ENCODE measurements around the gene ZNF273.
"Not testable (repeated sequence)": the region's sequence is repeated elsewhere in the genome, so short reads cannot be mapped to it uniquely, and the experiment has no call there.

The ZNF273 gene

DNA sequence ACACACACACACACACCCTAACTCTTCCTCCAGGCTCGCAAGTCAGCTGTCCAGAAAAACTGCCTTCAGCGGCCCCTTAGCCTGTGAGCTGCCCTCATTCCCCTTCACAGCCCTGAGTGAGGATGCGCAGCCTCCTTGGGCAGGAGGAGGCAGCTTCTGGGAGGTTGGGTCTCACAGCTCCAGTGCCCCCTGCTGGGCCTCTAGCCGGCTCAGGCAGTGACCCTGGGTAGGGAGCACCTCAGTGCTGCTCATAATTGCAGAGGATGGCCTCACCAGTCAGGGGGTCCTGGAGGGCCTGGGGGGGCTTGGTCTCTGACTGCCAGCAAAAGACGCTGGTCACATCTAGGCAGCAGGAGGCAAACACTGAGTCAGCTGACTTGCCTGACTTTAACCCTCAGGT, 43.7 kb downstream of the ZNF273 start:
- DNase-seq (ENCODE audit: low read depth) = no peak

DNA sequence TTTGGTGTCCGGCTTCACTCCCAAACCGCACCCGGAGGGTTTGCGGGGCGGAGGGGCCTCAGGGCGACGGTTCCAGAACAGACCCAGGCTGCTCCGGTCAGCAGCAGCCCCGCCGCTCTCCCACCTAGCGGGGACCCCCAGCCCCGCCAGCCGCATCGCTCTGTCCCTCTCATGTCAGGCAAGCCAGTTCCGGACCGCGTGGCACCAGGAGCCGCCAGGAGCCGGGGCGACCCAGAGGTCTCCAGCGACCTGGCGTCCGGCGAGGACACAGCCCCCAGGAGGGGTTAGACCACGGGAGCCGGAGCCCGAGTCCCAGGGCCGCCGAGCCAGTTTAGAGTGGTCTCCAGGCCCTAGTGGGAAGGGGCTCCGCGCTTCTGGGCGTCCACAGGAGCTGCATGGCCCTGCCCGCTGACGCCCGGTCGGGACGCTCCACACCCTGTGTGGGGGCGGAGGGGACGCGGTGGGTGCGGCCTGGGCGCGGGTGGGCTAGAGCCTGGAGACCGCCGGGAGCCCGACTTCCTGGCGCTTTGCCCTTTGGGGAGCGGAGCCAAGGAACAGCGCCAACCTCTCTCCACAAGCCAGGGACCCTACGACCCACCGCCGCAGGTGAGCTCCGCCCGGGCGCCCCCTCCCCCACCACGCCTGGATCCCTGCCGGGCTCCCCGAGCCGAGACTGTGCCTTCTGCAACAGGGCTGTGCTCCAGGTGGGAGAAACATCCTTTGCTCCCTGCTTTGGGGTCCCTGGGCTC, 44.4 kb downstream of the ZNF273 start:
- no peak for DNase-seq (ENCODE audit: low read depth)

DNA sequence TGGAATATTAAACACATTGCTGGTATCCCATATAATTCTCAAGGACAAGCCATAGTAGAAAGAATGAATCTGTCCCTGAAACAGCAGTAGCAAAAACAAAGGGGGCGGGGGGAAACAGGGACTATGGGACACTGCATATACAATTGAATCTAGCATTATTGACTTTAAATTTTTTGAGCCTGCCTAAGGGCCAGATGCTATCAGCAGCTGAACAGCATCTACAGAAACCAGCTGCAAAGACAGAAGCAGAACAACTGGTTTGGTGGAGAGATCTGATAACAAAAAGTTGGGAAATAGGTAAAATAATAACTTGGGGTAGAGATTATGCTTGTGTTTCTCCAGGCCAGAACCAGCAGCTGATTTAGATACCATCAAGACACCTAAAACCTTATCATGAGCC, 45.7 kb downstream of the ZNF273 start:
- not testable (repeated sequence) for DNase-seq (ENCODE audit: low read depth)

DNA sequence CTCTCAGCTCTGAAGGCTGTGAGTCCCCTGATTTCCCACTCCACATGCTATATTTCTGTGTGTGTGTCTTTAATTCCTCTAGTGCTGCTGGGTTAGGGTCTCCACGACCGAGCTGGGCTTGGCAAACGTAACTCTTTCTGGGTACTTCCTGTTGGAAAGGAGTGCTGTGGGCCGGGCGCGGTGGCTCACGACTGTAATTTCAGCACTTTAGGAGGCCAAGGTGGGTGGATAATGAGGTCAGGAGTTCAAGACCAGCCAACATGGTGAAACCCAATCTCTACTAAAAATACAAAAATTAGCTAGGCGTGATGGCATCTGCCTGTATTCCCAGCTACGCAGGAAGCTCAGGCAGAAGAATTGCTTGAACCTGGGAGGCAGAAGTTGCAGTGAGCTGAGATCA, 47.6 kb downstream of the ZNF273 start:
- not testable (repeated sequence) for DNase-seq (ENCODE audit: low read depth)

DNA sequence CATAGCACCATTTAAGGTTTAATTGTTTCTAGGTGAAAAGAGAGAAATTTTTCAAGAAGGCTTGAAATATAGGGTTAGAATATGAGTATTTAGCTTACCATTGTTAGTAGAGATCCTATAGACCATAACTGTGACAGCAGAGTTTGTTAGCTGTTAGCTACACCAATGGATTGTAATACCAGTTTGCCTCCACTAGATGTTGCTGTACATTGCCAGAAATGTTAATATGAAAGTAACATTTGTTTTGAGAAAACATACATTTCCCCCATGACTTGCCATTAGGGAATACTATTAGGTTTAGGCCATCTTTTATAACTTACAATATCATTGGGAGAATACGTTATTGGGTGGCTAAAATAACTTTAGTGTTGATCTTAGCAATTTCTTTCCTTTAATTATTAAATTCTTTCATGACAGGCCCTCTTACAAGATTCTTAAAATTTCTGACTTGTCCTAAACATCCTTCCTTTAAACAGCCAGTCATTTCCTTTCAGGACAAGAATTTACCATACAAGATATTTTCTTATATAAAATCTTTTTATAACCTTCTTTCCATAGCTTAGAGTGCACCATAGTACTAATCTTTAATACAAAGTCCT, 48.3 kb downstream of the ZNF273 start:
- DNase-seq (ENCODE audit: low read depth) = peak; percentile 11

DNA sequence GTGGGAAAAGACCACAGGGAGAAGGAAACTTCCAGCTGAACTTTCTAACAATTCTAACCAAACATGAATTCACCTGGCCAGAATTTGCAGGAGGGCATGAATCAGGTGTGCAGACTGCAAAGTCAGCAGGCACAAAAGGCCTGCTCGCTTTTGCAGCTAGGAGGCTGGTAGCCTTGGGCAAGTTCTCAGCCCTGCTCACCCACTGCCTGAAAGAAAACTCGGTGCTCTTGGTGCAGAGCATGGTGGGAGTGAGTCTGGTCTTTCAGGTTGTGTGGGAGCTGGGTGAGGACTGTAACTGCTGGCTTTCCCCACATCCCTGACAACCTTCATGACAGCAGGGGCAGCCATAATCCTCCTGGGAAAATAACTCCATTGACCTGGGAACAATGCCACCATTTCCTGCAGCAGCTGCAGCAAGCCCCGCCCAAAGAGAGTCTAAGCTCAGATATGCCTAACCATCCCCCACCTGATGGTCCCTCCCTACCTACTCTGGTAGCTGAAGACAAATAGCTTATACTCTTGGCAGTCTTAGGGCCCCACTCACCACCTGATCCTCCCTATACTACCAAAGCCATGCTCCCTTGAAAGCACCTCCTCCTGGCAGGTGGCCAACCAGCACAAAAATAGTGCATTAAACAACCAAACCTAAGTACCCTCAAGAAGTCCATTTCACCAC, 56.1 kb downstream of the ZNF273 start:
- no peak for DNase-seq (ENCODE audit: low read depth)

DNA sequence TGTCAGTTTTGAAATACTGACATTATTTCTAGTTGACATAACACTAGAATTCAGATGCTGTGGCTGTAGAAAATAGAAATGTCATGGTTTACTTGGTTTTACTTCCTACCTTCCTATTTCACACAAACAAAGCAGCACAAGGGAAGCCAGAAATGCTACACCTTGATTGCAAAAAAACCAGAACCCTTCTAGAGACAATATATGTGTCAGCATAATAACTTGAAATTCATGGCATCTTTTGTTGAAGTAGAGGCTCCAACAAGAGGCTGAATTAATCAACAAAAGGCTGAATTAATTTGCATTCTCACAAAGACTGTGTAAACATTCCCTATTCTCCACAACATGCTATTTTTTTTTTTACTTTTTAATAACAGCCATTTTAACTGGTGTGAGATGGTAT, 62.5 kb downstream of the ZNF273 start:
- DNase-seq (ENCODE audit: low read depth) = no peak

DNA sequence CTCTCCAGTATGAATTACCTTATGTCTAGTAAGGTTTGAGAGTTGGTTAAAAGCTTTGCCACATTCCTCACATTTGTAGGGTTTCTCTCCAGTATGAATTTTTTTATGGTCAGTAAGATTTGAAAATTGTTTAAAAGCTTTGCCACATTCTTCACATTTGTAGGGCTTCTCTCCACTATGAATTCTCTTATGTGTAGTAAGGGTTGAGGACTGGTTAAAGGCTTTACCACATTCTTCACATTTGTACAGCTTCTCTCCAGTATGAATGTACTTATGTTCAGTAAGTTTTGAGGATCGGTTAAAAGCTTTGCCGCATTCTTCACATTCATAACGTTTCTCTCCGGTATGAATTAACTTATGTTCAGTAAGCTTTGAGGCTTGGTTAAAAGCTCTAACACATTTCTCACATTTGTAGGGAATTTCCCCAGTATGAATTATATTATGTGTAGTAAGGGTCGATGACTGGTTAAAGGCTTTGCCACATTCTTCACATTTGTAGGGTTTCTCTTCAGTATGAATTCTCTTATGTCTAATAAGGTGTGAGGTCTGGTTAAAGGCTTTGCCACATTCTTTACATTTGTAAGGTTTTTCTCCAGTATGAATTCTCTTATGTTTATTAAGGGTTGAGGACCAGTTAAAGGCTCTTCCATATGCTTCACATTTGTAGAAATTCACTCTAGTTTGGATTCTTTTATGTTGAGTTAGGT, 75.6 kb downstream of the ZNF273 start:
- DNase-seq (ENCODE audit: low read depth) = no peak
